ENCODE measurements around the gene VPS54.

GRCh38 chr2:63849381-63850203, 169.6 kb downstream of the VPS54 start:
- TF ChIP-seq POLR2A (IDR thresholded peaks at IDR 0.05), result no peak
- TF ChIP-seq CTCF (IDR thresholded peaks at IDR 0.05), result no peak
